Neural crest cell (in vitro differentiated cells): ENCODE data around the gene HUS1B. TPM values are rescaled to one million over a fixed set of nuclear protein-coding genes. Genes with fewer than 3 reads are reported as not detected.
A peak's percentile ranks its signal among the peaks of the same experiment; 100 is the strongest.

Experiments
- DNase-seq: peaks from one replicate; pipeline ENCODE4 v3.0.0; 2021; ENCODE audit warnings: low read depth, mixed read lengths, low spot score
- H3K27ac Mint-ChIP-seq: one replicate; pipeline ENCODE4 v1.8.0; 2021; ENCODE audit warnings: mild to moderate bottlenecking, mixed read lengths; ENCODE audit not compliant: unreplicated experiment
- H3K27me3 Mint-ChIP-seq: 2 replicates; pipeline ENCODE4 v1.8.0; 2021; ENCODE audit warnings: low read depth, mild to moderate bottlenecking, mixed read lengths
- H3K36me3 Mint-ChIP-seq: 2 replicates; pipeline ENCODE4 v1.8.0; 2021; ENCODE audit warnings: low read depth, mild to moderate bottlenecking, mixed read lengths
- H3K4me1 Mint-ChIP-seq: 2 replicates; pipeline ENCODE4 v1.8.0; 2021; ENCODE audit warnings: mixed read lengths
- H3K4me3 Mint-ChIP-seq: one replicate; pipeline ENCODE4 v1.8.0; 2021; ENCODE audit warnings: mild to moderate bottlenecking, mixed read lengths
- H3K9me3 Mint-ChIP-seq: 2 replicates; pipeline ENCODE4 v1.8.0; 2021; ENCODE audit warnings: mixed read lengths
- CTCF ChIP-seq: fragments of 200-600 bp; sonication (generic); conservative IDR thresholded peaks from 2 replicates; pipeline ENCODE4 v1.5.0; 2021; ENCODE audit warnings: antibody characterized with exemption, mild to moderate bottlenecking
- total RNA-seq: library from RNA; stranded (reverse); gene quantifications from 2 replicates; pipeline ENCODE4 v1.2.1, GENCODE V29; 2021

HUS1B gene
- total RNA-seq, 1 donor from 2014 or later = 0.40 TPM

- peak; percentile 75 for DNase-seq
- peak within 1 kb of the TSS; percentile 96 for H3K4me3 Mint-ChIP-seq
- H3K9me3 Mint-ChIP-seq = no peaks in the 10 kb centered on the region
- peaks cover 21% of the 10 kb centered on the region for H3K4me1 Mint-ChIP-seq
- H3K27me3 Mint-ChIP-seq = no peaks in the 10 kb centered on the region
- no peak for TF ChIP-seq CTCF
- peak within 1 kb of the TSS; percentile 96 for H3K27ac Mint-ChIP-seq
- H3K36me3 Mint-ChIP-seq = peaks cover 2% of the 10 kb centered on the region
Observed at GRCh38 chr6:692858-693722, 36.2 kb upstream of the HUS1B start, which contains the start of gene EXOC2. EXOC2 (minus strand) TSS chr6:693139; CDS start chr6:637818, 55,321 bp downstream.

- Mint-ChIP-seq H3K9me3 (no peaks in the 10 kb centered on the region), H3K36me3 (peaks cover 2% of the 10 kb centered on the region), H3K27me3 (no peaks in the 10 kb centered on the region), H3K27ac (peak overlapping the region; percentile 30), H3K4me3 (peak overlapping the region; percentile 96), H3K4me1 (peaks cover 21% of the 10 kb centered on the region)
- peak; percentile 4 for DNase-seq
- no peak for TF ChIP-seq CTCF
Observed at GRCh38 chr6:692356-692851, 35.5 kb upstream of the HUS1B start.

- TF ChIP-seq CTCF = no peak
- no peak overlapping the region for H3K4me3 Mint-ChIP-seq
- H3K9me3 Mint-ChIP-seq = no peaks in the 10 kb centered on the region
- peaks cover 2% of the 10 kb centered on the region for H3K36me3 Mint-ChIP-seq
- H3K27ac Mint-ChIP-seq = no peak overlapping the region
- H3K4me1 Mint-ChIP-seq = peaks cover 28% of the 10 kb centered on the region
- no peak for DNase-seq
- no peaks in the 10 kb centered on the region for H3K27me3 Mint-ChIP-seq
Observed at GRCh38 chr6:689223-689622, 32.3 kb upstream of the HUS1B start.

GRCh38 chr6:686497-686896, 29.6 kb upstream of the HUS1B start:
- H3K4me1 Mint-ChIP-seq = peaks cover 31% of the 10 kb centered on the region
- no peaks in the 10 kb centered on the region for H3K36me3 Mint-ChIP-seq
- H3K4me3 Mint-ChIP-seq = no peak overlapping the region
- H3K27me3 Mint-ChIP-seq = peaks cover 14% of the 10 kb centered on the region
- TF ChIP-seq CTCF = no peak
- DNase-seq = no peak
- H3K9me3 Mint-ChIP-seq = no peaks in the 10 kb centered on the region
- no peak overlapping the region for H3K27ac Mint-ChIP-seq

GRCh38 chr6:684831-685636, 28.1 kb upstream of the HUS1B start:
- H3K4me1 Mint-ChIP-seq = peaks cover 34% of the 10 kb centered on the region
- H3K27ac Mint-ChIP-seq = peak overlapping the region; percentile 58
- peak overlapping the region; percentile 36 for H3K4me3 Mint-ChIP-seq
- H3K27me3 Mint-ChIP-seq = peaks cover 17% of the 10 kb centered on the region
- no peak for DNase-seq
- TF ChIP-seq CTCF = no peak
- H3K36me3 Mint-ChIP-seq = no peaks in the 10 kb centered on the region
- no peaks in the 10 kb centered on the region for H3K9me3 Mint-ChIP-seq
